Transverse colon (tissue), 4 donors: ENCODE results near the gene SH3RF1.

Source experiments
- EP300 ChIP-seq: sonication (generic); formaldehyde crosslinking; IDR thresholded peaks from one replicate; pipeline ENCODE4 v1.6.1; 2017; ENCODE audit warnings: antibody characterized with exemption, low read depth
- POLR2A ChIP-seq: fragments of 450-650 bp; IDR thresholded peaks from one replicate; pipeline ENCODE4 v1.6.1; 2016; ENCODE audit warnings: antibody characterized with exemption, mild to moderate bottlenecking, moderate library complexity
- POLR2AphosphoS5 ChIP-seq, 3 donors: sonication (generic); formaldehyde crosslinking; IDR thresholded peaks; one replicate each; pipeline ENCODE4 v1.6.1; 2016; ENCODE audit warnings: antibody characterized with exemption in 3 of 3
- TF ChIP-seq, protein P1 (sequence below), 5 experiments: fragments of 200-600 bp in 3 of 5; fragments of 450-650 bp in 2 of 5; sonication (generic) in 3 of 5; IDR thresholded peaks; 1 replicate in 2 of 5; 2 replicates in 3 of 5; pipeline ENCODE4 v1.5.1; 2016 to 2017; ENCODE audit warnings: antibody characterized with exemption in 5 of 5, inconsistent platforms in 3 of 5, mild to moderate bottlenecking in 2 of 5, moderate library complexity in 1 of 5

- TF ChIP-seq EP300, result no peak
- TF ChIP-seq, protein P1, sequence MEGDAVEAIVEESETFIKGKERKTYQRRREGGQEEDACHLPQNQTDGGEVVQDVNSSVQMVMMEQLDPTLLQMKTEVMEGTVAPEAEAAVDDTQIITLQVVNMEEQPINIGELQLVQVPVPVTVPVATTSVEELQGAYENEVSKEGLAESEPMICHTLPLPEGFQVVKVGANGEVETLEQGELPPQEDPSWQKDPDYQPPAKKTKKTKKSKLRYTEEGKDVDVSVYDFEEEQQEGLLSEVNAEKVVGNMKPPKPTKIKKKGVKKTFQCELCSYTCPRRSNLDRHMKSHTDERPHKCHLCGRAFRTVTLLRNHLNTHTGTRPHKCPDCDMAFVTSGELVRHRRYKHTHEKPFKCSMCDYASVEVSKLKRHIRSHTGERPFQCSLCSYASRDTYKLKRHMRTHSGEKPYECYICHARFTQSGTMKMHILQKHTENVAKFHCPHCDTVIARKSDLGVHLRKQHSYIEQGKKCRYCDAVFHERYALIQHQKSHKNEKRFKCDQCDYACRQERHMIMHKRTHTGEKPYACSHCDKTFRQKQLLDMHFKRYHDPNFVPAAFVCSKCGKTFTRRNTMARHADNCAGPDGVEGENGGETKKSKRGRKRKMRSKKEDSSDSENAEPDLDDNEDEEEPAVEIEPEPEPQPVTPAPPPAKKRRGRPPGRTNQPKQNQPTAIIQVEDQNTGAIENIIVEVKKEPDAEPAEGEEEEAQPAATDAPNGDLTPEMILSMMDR (IDR thresholded peaks at IDR 0.05), result no peak
- no peak for TF ChIP-seq POLR2AphosphoS5 (IDR thresholded peaks at IDR 0.05)
- no peak for TF ChIP-seq POLR2A
These were observed 131.7 kb downstream of the SH3RF1 start for GRCh38 chr4:169139021-169139420.
